ENCODE results near the gene MRPS27. TPM values are rescaled to one million over a fixed set of nuclear protein-coding genes. Genes with fewer than 3 reads are reported as not detected.

The MRPS27 gene
- total and polyA plus RNA-seq, 9 of the 15 experiments (the other 6 are each of a cell fraction or from before 2014, with no cell fraction given), result 73.6 to 144 (median 106) TPM

DNA sequence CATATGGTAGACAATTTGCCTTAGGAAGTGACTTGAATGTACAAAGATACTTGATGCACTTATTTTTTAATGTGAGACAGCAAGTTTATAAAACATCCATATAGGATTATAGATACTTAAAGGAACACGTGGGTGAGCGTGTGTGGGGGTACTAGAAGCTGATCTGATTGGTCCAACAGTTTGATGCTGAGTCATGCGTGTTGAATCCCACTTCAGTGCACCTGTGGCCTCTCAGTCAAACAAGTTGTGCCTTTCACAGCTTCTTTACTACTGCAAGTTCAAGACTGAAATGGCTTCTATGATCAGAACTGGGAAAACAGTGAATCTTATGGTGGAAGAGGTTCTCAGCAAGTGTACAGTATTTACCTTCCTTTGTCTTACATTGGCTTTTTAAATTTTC lies 113.9 kb downstream of the MRPS27 start:
- no TSS peak for BruUV-seq (replicated peaks)
- H4K20me1 ChIP-seq (replicated peaks; ENCODE audit: control insufficient read depth, insufficient read depth, low read length), result no peaks in the 10 kb centered on the region
- WGBS (ENCODE audit: insufficient coverage, low coverage, missing lambda C conversion rate), result 38% methylated on average over 3 of the region's 3 CpGs
- no peak overlapping the region for H3K4me2 ChIP-seq (ENCODE audit: insufficient read depth, low read length)
- H3K4me3 ChIP-seq, result no peak overlapping the region
- no peak for FAIRE-seq
- intact Hi-C loops (cut with micrococcal nuclease) (no loop called here), in situ Hi-C loops (cut with MboI) (no loop called here)
- DNase-seq (ENCODE audit: extremely low read depth in 1 of 4, low spot score in 3 of 4), result peak in 3 of 4 experiments; percentile 9 to 23 (median 19)
- no peaks in the 10 kb centered on the region for H3K79me2 ChIP-seq (ENCODE audit: control insufficient read depth, insufficient read depth, low read length)
- peaks cover 62% of the 10 kb centered on the region for H3K36me3 ChIP-seq (ENCODE audit: control insufficient read depth, insufficient read depth, low read length)
- H3K9me1 ChIP-seq (ENCODE audit: control insufficient read depth, insufficient read depth, low read length), result peaks cover 3% of the 10 kb centered on the region
- no peak overlapping the region for H3K27ac ChIP-seq (ENCODE audit: extremely low read depth, low read depth, low read length)
- ChIA-PET CTCF (ENCODE audit: low intra/inter-chr PET ratio) (no interaction called here), POLR2A (no interaction called here)
- H2AFZ ChIP-seq (ENCODE audit: low read depth, low read length), result no peak overlapping the region
- no peaks in the 10 kb centered on the region for H3K9me3 ChIP-seq (replicated peaks; ENCODE audit: control insufficient read depth, insufficient read depth, low read depth, low read length)
- peaks cover 0 to 2% of the 10 kb centered on the region in 2 experiments; a peak in 1 of 5 replicates for H3K4me1 ChIP-seq (replicated peaks in 1 of 2; ENCODE audit: control insufficient read depth in 2 of 2, insufficient read depth in 2 of 2, low read length in 2 of 2)
- no peak for ATAC-seq
- H3K27me3 ChIP-seq (ENCODE audit: control insufficient read depth in 2 of 2, insufficient read depth in 2 of 2, low read length in 2 of 2), result no peaks in the 10 kb centered on the region
- TF ChIP-seq ZNF75A (CRISPR knock-in tag; IDR thresholded peaks at IDR 0.05), result no peak
- TF ChIP-seq, protein P1, sequence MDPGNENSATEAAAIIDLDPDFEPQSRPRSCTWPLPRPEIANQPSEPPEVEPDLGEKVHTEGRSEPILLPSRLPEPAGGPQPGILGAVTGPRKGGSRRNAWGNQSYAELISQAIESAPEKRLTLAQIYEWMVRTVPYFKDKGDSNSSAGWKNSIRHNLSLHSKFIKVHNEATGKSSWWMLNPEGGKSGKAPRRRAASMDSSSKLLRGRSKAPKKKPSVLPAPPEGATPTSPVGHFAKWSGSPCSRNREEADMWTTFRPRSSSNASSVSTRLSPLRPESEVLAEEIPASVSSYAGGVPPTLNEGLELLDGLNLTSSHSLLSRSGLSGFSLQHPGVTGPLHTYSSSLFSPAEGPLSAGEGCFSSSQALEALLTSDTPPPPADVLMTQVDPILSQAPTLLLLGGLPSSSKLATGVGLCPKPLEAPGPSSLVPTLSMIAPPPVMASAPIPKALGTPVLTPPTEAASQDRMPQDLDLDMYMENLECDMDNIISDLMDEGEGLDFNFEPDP (CRISPR knock-in tag; IDR thresholded peaks at IDR 0.05), result no peak
- no peak for TF ChIP-seq STAG1 (CRISPR knock-in tag; IDR thresholded peaks at IDR 0.05; ENCODE audit: borderline replicate concordance)
- TF ChIP-seq ZNF316 (IDR thresholded peaks at IDR 0.05), result peak; percentile 51
- TF ChIP-seq MAFF (IDR thresholded peaks at IDR 0.05; ENCODE audit: low read length), result 0 out of 2 replicates have a peak, but pooled peaks have one; percentile 24
- peak; percentile 29 for TF ChIP-seq POLR2B (IDR thresholded peaks at IDR 0.05; ENCODE audit: low read depth, partially characterized antibody)
- TF ChIP-seq NFE2L1 (tag; IDR thresholded peaks at IDR 0.05; ENCODE audit: borderline replicate concordance, low read depth), result peak; percentile 5; the same call in 1 of the 2 replicates
- TF ChIP-seq C11orf30 (IDR thresholded peaks at IDR 0.05; ENCODE audit: low read depth), result 0 out of 2 replicates have a peak, but pooled peaks have one; percentile 29
- TF ChIP-seq, protein P2, sequence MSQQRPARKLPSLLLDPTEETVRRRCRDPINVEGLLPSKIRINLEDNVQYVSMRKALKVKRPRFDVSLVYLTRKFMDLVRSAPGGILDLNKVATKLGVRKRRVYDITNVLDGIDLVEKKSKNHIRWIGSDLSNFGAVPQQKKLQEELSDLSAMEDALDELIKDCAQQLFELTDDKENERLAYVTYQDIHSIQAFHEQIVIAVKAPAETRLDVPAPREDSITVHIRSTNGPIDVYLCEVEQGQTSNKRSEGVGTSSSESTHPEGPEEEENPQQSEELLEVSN (IDR thresholded peaks at IDR 0.05; ENCODE audit: borderline replicate concordance in 1 of 2, extremely low read depth in 1 of 2, insufficient read depth in 1 of 2, insufficient read length in 1 of 2, low read depth in 1 of 2, low read length in 1 of 2, poor library complexity in 1 of 2, severe bottlenecking in 1 of 2), result no peak
- peak; percentile 54; the same call in 1 of the 2 replicates for TF ChIP-seq MAFG (tag; conservative IDR thresholded peaks at IDR 0.05)
- no peak for TF ChIP-seq ZNF551 (CRISPR knock-in tag; IDR thresholded peaks at IDR 0.05)
- peak; percentile 75 for TF ChIP-seq NFE2 (IDR thresholded peaks at IDR 0.05; ENCODE audit: low read depth)
- TF ChIP-seq MEIS2 (IDR thresholded peaks at IDR 0.05; ENCODE audit: partially characterized antibody), result no peak
- H3K9ac ChIP-seq (ENCODE audit: insufficient read depth in 1 of 2, low read depth in 2 of 2, low read length in 2 of 2), result no peak overlapping the region
